ENCODE measurements around the gene RPRM. TPM values are rescaled to one million over a fixed set of nuclear protein-coding genes. Genes with fewer than 3 reads are reported as not detected.

Gene RPRM
- total and polyA plus RNA-seq, 2 of the 13 experiments (the other 11 are each of a cell fraction or from before 2014, with no cell fraction given) = not detected

DNA sequence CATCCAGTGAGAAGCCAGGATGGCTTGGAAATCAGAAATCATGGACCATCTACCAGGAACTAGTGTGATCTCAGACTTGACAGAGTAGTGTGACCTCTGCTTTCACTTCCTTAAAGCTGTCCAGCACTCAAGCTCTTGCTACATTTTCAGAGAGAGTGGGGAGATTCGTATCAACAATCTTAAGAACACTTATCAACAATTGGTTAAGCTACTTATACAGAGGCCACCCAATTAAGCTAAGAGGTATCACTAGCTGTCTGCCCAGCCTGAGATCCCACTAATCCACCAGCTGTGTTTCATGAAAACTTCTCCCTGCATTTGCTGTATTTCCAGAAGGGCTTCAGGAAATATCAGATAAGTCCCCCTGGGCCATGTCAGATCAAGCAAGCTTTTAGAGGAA lies 4.2 kb downstream of the RPRM start:
- BruUV-seq (replicated peaks) = no TSS peak
- intact Hi-C loops (cut with micrococcal nuclease; ENCODE audit: unreplicated experiment) = no loop called here
- no peak for DNase-seq (ENCODE audit: low spot score)
- Histone ChIP-seq H3K36me3 (replicated peaks in 1 of 2; ENCODE audit: control insufficient read depth in 1 of 2, insufficient read depth in 2 of 2, low read length in 2 of 2) (no peaks in the 10 kb centered on the region), H3K4me1 (ENCODE audit: insufficient read depth, low read length) (peaks cover 15% of the 10 kb centered on the region), H2AFZ (ENCODE audit: low read length) (no peak overlapping the region), H3K27me3 (ENCODE audit: control insufficient read depth in 1 of 2, insufficient read depth in 2 of 2, low read length in 2 of 2) (peaks cover 6 to 40% of the 10 kb centered on the region in 2 experiments; a peak in 4 of 5 replicates), H3K9ac (ENCODE audit: insufficient read depth, low read depth, low read length) (no peak overlapping the region), H3K4me3 (replicated peaks in 1 of 3; ENCODE audit: insufficient read depth in 1 of 3, low read depth in 2 of 3, low read length in 3 of 3) (no peak overlapping the region), H3K9me3 (ENCODE audit: low read length) (no peaks in the 10 kb centered on the region), H4K20me1 (ENCODE audit: insufficient read depth, low read length) (no peaks in the 10 kb centered on the region), H3K79me2 (ENCODE audit: insufficient read depth, low read length) (no peaks in the 10 kb centered on the region), H3K27ac (ENCODE audit: extremely low read length, insufficient read depth, low read length) (no peak overlapping the region), H3K4me2 (ENCODE audit: low read depth, low read length) (no peak overlapping the region)
- in situ Hi-C loops (cut with HindIII; ENCODE audit: extremely low pct_ligation_motif_present, low pct_unique_long_range_greater_than_20kb) = no loop called here
- WGBS (ENCODE audit: low lambda C conversion rate) = 10% methylated on average over 1 of the region's 1 CpG
- TF ChIP-seq, protein P1, sequence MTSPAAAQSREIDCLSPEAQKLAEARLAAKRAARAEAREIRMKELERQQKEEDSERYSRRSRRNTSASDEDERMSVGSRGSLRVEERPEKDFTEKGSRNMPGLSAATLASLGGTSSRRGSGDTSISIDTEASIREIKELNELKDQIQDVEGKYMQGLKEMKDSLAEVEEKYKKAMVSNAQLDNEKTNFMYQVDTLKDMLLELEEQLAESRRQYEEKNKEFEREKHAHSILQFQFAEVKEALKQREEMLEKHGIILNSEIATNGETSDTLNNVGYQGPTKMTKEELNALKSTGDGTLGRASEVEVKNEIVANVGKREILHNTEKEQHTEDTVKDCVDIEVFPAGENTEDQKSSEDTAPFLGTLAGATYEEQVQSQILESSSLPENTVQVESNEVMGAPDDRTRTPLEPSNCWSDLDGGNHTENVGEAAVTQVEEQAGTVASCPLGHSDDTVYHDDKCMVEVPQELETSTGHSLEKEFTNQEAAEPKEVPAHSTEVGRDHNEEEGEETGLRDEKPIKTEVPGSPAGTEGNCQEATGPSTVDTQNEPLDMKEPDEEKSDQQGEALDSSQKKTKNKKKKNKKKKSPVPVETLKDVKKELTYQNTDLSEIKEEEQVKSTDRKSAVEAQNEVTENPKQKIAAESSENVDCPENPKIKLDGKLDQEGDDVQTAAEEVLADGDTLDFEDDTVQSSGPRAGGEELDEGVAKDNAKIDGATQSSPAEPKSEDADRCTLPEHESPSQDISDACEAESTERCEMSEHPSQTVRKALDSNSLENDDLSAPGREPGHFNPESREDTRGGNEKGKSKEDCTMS (CRISPR knock-in tag; conservative IDR thresholded peaks at IDR 0.05) = no peak
- TF ChIP-seq ZNF768 (CRISPR knock-in tag; IDR thresholded peaks at IDR 0.05) (no peak), MBD4 (IDR thresholded peaks at IDR 0.05; ENCODE audit: borderline replicate concordance, low read length) (no peak), IKZF4 (CRISPR knock-in tag; IDR thresholded peaks at IDR 0.05; ENCODE audit: borderline replicate concordance, low read depth, not compliant biosample characterization) (no peak), ZNF160 (CRISPR knock-in tag; IDR thresholded peaks at IDR 0.05) (no peak), ZNF10 (CRISPR knock-in tag; IDR thresholded peaks at IDR 0.05; ENCODE audit: borderline replicate concordance, low read depth) (no peak), ZFP62 (CRISPR knock-in tag; IDR thresholded peaks at IDR 0.05) (no peak)
- TF ChIP-seq, protein P2, sequence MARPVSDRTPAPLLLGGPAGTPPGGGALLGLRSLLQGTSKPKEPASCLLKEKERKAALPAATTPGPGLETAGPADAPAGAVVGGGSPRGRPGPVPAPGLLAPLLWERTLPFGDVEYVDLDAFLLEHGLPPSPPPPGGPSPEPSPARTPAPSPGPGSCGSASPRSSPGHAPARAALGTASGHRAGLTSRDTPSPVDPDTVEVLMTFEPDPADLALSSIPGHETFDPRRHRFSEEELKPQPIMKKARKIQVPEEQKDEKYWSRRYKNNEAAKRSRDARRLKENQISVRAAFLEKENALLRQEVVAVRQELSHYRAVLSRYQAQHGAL (CRISPR knock-in tag; IDR thresholded peaks at IDR 0.05; ENCODE audit: not compliant biosample characterization) = no peak
- ChIA-PET POLR2A (no interaction called here), CTCF (ENCODE audit: low intra/inter-chr PET ratio, low total read pairs) (no interaction called here)
- FAIRE-seq = no peak
- no peak for ATAC-seq

All from HepG2 (cell line).